Adrenal gland (tissue), 5 donors: Measurements from ENCODE around the gene PLXDC2.

ENCODE experiments used
- CTCF ChIP-seq, 6 experiments: fragments of 450-650 bp in 4 of 6; fragments of 200-600 bp in 2 of 6; sonication (generic) in 1 of 6; IDR thresholded peaks; 1 replicate in 5 of 6; 2 replicates in 1 of 6; pipeline versions ENCODE4 v1.5.1 to v1.8.0; 2016 to 2021; ENCODE audit warnings: antibody characterized with exemption in 6 of 6, mild to moderate bottlenecking in 2 of 6, moderate library complexity in 1 of 6
- POLR2A ChIP-seq, 2 donors: fragments of 450-650 bp; IDR thresholded peaks; one replicate each; pipeline ENCODE4 v1.6.1; 2017; ENCODE audit warnings: antibody characterized with exemption in 2 of 2, mild to moderate bottlenecking in 2 of 2, moderate library complexity in 1 of 2
- donor health status: DM: no; HTN: no; CAD: no.

DNA sequence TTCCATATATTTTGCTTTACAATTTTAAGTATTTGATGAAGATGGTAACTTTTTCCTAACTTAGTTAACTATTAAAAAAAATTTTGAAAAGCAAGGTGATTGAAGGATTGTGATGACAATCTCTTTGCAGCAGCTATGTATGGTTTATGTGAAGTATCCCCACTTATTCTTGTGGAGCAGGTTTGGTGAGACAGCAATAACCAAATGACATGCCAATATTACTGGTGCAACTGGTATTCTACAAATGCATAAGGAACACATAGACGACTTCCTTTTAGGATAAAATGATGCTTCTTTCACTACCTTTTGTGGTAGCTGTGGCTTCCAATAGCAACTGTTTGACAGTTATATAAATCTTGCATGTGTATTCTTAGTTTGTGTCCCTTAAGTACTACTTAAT, 465.3 kb downstream of the PLXDC2 start:
- TF ChIP-seq CTCF (IDR thresholded peaks at IDR 0.05) = no peak
- no peak for TF ChIP-seq POLR2A (IDR thresholded peaks at IDR 0.05)
